ENCODE measurements around the gene FADS6.

- TF ChIP-seq, protein P1, sequence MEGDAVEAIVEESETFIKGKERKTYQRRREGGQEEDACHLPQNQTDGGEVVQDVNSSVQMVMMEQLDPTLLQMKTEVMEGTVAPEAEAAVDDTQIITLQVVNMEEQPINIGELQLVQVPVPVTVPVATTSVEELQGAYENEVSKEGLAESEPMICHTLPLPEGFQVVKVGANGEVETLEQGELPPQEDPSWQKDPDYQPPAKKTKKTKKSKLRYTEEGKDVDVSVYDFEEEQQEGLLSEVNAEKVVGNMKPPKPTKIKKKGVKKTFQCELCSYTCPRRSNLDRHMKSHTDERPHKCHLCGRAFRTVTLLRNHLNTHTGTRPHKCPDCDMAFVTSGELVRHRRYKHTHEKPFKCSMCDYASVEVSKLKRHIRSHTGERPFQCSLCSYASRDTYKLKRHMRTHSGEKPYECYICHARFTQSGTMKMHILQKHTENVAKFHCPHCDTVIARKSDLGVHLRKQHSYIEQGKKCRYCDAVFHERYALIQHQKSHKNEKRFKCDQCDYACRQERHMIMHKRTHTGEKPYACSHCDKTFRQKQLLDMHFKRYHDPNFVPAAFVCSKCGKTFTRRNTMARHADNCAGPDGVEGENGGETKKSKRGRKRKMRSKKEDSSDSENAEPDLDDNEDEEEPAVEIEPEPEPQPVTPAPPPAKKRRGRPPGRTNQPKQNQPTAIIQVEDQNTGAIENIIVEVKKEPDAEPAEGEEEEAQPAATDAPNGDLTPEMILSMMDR (conservative IDR thresholded peaks at IDR 0.05; ENCODE audit: low read depth in 2 of 2), result no peak
- no peak for TF ChIP-seq REST (IDR thresholded peaks at IDR 0.05; ENCODE audit: unreplicated experiment)
- no peak for TF ChIP-seq POLR2AphosphoS5 (IDR thresholded peaks at IDR 0.05; ENCODE audit: low read depth)
- TF ChIP-seq EZH2 (IDR thresholded peaks at IDR 0.05; ENCODE audit: low read depth, unreplicated experiment), result no peak
- TF ChIP-seq ZNF462 (CRISPR knock-in tag; IDR thresholded peaks at IDR 0.05), result no peak
- TF ChIP-seq ETS1 (IDR thresholded peaks at IDR 0.05), result no peak
- no peak for TF ChIP-seq CREB1 (CRISPR knock-in tag; IDR thresholded peaks at IDR 0.05; ENCODE audit: low read depth)
- no peak for TF ChIP-seq ZNF331 (CRISPR knock-in tag; IDR thresholded peaks at IDR 0.05; ENCODE audit: low read depth)
Measured at GRCh38 chr17:74833501-74834377, 59.7 kb downstream of the FADS6 start.

All from GM23338 (cell line).